Measurements from ENCODE around the gene DHRS3. TPM values are rescaled to one million over a fixed set of nuclear protein-coding genes. Genes with fewer than 3 reads are reported as not detected.

DHRS3 gene
- total and polyA plus RNA-seq, 2 donors (not counting 3 experiments of a cell fraction or from before 2014, with no cell fraction given), result 54.3 to 75.2 TPM

DNA sequence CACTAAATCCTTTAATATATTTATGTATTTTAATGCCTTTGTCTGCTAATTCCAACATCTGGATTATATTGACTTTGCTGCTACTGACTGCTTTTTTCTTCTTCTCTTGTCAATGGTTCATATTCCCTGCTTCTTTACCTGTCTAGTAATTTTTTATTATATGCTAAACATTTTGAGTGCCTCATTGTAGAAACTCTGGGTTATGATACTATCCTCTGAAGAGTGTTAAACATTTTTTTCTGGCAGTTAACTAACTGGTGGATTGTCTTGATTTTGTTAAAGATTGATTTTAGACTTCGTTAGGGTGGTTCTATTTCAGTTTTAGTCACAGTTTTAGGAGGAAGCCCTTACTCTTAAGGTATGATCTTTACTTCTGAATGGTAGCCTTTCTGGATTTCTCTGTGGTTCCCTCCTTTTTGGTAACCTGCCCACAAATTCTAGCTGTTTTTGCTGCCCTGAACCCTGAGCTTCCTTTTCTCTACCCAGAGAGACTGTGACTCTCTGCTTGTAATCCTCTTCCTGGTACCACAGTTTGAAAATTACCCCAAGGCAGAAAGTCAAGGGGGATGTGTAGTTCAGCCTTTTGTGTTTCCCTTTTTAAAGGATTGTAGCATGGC, 81.9 kb downstream of the DHRS3 start:
- dilution Hi-C loops (cut with MboI; ENCODE audit: extremely low pct_ligation_motif_present, low sequenced_read_pairs) (no loop called here), intact Hi-C loops (cut with micrococcal nuclease) (no loop called here)
- no TSS peak for BruUV-seq (replicated peaks)
- DNase-seq (ENCODE audit: low read depth, low spot score), result no peak
- no peaks in the 10 kb centered on the region for H3K36me3 ChIP-seq (ENCODE audit: control insufficient read depth in 2 of 2, extremely low read depth in 1 of 2, insufficient read depth in 2 of 2, low read length in 2 of 2)
- H3K4me2 ChIP-seq (ENCODE audit: insufficient read depth, low read length), result no peak overlapping the region
- ChIA-PET CTCF (no interaction called here), POLR2A (no interaction called here)
- H3K9ac ChIP-seq (replicated peaks; ENCODE audit: extremely low read depth, insufficient read depth, low read length), result no peak overlapping the region
- H3K4me3 ChIP-seq (replicated peaks in 1 of 3; ENCODE audit: insufficient read depth in 1 of 3, low read depth in 1 of 3, low read length in 3 of 3), result no peak overlapping the region
- no peak for FAIRE-seq
- H3K4me1 ChIP-seq (ENCODE audit: control insufficient read depth, extremely low read depth, insufficient read depth, low read length), result peaks cover 3% of the 10 kb centered on the region
- H3K79me2 ChIP-seq (ENCODE audit: control insufficient read depth, insufficient read depth, low read length), result no peaks in the 10 kb centered on the region
- H3K9me3 ChIP-seq (replicated peaks; ENCODE audit: control insufficient read depth, insufficient read depth, low read length), result no peaks in the 10 kb centered on the region
- no peak overlapping the region for H2AFZ ChIP-seq (ENCODE audit: low read depth, low read length)
- no peak overlapping the region for H3K27ac ChIP-seq (ENCODE audit: insufficient read depth, low read depth, low read length)
- no peak for TF ChIP-seq JUN (IDR thresholded peaks at IDR 0.05; ENCODE audit: borderline replicate concordance, insufficient read depth, insufficient read length, low read depth)
- TF ChIP-seq MYC (IDR thresholded peaks at IDR 0.05; ENCODE audit: low read depth, low read length), result no peak
- TF ChIP-seq POLR2A (IDR thresholded peaks at IDR 0.05; ENCODE audit: low read depth, low read length), result no peak
- no peak for TF ChIP-seq FOS (IDR thresholded peaks at IDR 0.05; ENCODE audit: borderline replicate concordance, insufficient read depth, low read length)
- no peak for TF ChIP-seq EZH2 (IDR thresholded peaks at IDR 0.05; ENCODE audit: borderline replicate concordance, low read depth, low read length, severe bottlenecking)
- TF ChIP-seq POLR2AphosphoS5 (IDR thresholded peaks at IDR 0.05; ENCODE audit: insufficient read depth, low read depth, low read length), result no peak
- H3K27me3 ChIP-seq (ENCODE audit: control insufficient read depth in 2 of 2, insufficient read depth in 2 of 2, low read length in 2 of 2), result no peaks in the 10 kb centered on the region
- H4K20me1 ChIP-seq (replicated peaks; ENCODE audit: control insufficient read depth, extremely low read depth, insufficient read depth, low read length), result no peaks in the 10 kb centered on the region
- H3K9me1 ChIP-seq (replicated peaks; ENCODE audit: control insufficient read depth, extremely low read depth, insufficient read depth, low read length), result no peaks in the 10 kb centered on the region

DNA sequence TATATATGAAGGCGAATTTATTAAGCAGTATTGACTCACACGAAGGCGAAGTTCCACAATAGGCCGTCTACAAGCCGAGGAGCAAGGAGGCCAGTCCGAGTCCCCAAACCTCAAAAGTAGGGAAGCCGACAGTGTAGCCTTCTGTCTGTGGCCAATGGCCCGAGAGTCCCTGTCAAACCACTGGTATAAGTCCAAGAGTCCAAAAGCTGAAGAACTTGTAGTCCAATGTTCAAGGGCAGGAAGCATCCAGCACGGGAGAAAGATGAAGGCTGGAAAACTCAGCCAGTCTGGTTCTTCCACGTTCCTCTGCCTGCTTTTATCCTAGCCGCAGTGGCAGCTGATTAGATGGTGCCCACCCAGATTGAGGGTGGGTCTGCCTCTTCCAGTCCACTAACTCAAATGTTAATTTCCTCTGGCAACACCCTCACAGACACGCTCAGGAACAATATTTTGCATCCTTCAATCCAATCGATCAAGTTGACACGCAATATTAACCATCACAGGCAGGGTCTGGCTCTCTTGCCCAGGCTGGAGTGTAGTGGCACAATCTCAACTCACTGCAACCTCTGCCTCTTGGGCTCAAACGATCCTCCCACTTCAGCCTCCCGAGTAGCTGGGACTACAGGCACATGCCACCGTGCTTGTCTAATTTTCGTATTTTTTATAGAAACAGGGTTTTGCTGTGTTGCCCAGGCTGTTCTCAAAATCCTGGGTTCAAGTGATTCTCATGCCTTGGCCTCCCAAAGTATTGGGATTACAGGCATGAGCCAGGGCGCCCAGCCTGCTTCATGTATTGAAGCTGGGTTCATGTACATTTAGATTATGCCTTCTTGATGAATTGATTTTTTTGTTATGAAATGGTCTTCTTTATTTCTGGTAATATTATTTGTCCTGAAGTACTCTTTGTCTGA, 85.3 kb downstream of the DHRS3 start:
- intact Hi-C loops (cut with micrococcal nuclease), result no loop called here
- Histone ChIP-seq H3K4me3 (replicated peaks in 1 of 3; ENCODE audit: insufficient read depth in 1 of 3, low read depth in 1 of 3, low read length in 3 of 3) (no peak overlapping the region), H3K27me3 (ENCODE audit: control insufficient read depth in 2 of 2, insufficient read depth in 2 of 2, low read length in 2 of 2) (no peaks in the 10 kb centered on the region), H3K4me1 (ENCODE audit: control insufficient read depth, extremely low read depth, insufficient read depth, low read length) (no peaks in the 10 kb centered on the region), H3K9me1 (replicated peaks; ENCODE audit: control insufficient read depth, extremely low read depth, insufficient read depth, low read length) (no peaks in the 10 kb centered on the region), H3K9me3 (replicated peaks; ENCODE audit: control insufficient read depth, insufficient read depth, low read length) (no peaks in the 10 kb centered on the region), H3K79me2 (ENCODE audit: control insufficient read depth, insufficient read depth, low read length) (no peaks in the 10 kb centered on the region), H3K9ac (replicated peaks; ENCODE audit: extremely low read depth, insufficient read depth, low read length) (no peak overlapping the region), H3K4me2 (ENCODE audit: insufficient read depth, low read length) (no peak overlapping the region), H4K20me1 (replicated peaks; ENCODE audit: control insufficient read depth, extremely low read depth, insufficient read depth, low read length) (no peaks in the 10 kb centered on the region), H3K36me3 (ENCODE audit: control insufficient read depth in 2 of 2, extremely low read depth in 1 of 2, insufficient read depth in 2 of 2, low read length in 2 of 2) (no peaks in the 10 kb centered on the region), H2AFZ (ENCODE audit: low read depth, low read length) (no peak overlapping the region), H3K27ac (ENCODE audit: insufficient read depth, low read depth, low read length) (no peak overlapping the region)
- BruUV-seq (replicated peaks), result no TSS peak
- no peak for TF ChIP-seq FOS (IDR thresholded peaks at IDR 0.05; ENCODE audit: borderline replicate concordance, insufficient read depth, low read length)
- no peak for TF ChIP-seq EZH2 (IDR thresholded peaks at IDR 0.05; ENCODE audit: borderline replicate concordance, low read depth, low read length, severe bottlenecking)
- no peak for TF ChIP-seq POLR2A (IDR thresholded peaks at IDR 0.05; ENCODE audit: low read depth, low read length)
- TF ChIP-seq, protein P1, sequence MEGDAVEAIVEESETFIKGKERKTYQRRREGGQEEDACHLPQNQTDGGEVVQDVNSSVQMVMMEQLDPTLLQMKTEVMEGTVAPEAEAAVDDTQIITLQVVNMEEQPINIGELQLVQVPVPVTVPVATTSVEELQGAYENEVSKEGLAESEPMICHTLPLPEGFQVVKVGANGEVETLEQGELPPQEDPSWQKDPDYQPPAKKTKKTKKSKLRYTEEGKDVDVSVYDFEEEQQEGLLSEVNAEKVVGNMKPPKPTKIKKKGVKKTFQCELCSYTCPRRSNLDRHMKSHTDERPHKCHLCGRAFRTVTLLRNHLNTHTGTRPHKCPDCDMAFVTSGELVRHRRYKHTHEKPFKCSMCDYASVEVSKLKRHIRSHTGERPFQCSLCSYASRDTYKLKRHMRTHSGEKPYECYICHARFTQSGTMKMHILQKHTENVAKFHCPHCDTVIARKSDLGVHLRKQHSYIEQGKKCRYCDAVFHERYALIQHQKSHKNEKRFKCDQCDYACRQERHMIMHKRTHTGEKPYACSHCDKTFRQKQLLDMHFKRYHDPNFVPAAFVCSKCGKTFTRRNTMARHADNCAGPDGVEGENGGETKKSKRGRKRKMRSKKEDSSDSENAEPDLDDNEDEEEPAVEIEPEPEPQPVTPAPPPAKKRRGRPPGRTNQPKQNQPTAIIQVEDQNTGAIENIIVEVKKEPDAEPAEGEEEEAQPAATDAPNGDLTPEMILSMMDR (IDR thresholded peaks at IDR 0.05; ENCODE audit: extremely low read depth in 1 of 2, insufficient read depth in 1 of 2, low read depth in 1 of 2, low read length in 2 of 2), result no peak
- TF ChIP-seq, protein P2, sequence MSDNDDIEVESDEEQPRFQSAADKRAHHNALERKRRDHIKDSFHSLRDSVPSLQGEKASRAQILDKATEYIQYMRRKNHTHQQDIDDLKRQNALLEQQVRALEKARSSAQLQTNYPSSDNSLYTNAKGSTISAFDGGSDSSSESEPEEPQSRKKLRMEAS (IDR thresholded peaks at IDR 0.05; ENCODE audit: insufficient read depth, insufficient read length), result no peak
- TF ChIP-seq MYC (IDR thresholded peaks at IDR 0.05; ENCODE audit: low read depth, low read length), result no peak
- no peak for TF ChIP-seq JUN (IDR thresholded peaks at IDR 0.05; ENCODE audit: borderline replicate concordance, insufficient read depth, insufficient read length, low read depth)
- TF ChIP-seq POLR2AphosphoS5 (IDR thresholded peaks at IDR 0.05; ENCODE audit: insufficient read depth, low read depth, low read length), result no peak
- TF ChIP-seq GATA2 (IDR thresholded peaks at IDR 0.05; ENCODE audit: insufficient read depth, insufficient read length, low read depth, low read length), result no peak
- POLR2A ChIA-PET, result no interaction called here
- dilution Hi-C loops (cut with MboI; ENCODE audit: extremely low pct_ligation_motif_present, low sequenced_read_pairs), result no loop called here
- DNase-seq (ENCODE audit: low read depth, low spot score) (no peak), FAIRE-seq (no peak)
- CTCF ChIA-PET, result no interaction called here
